ENCODE measurements around the gene LRP4. TPM values are rescaled to one million over a fixed set of nuclear protein-coding genes. Genes with fewer than 3 reads are reported as not detected.

The LRP4 gene
- total RNA-seq, 5 donors from 2014 or later (not counting 1 experiment from before 2014, with no cell fraction given), result 0.06 to 0.26 (median 0.13) TPM; not detected in 2

GRCh38 chr11:46856605-46857343, 61.6 kb downstream of the LRP4 start:
- no peak overlapping the region for H3K27ac ChIP-seq (ENCODE audit: low read length)
- H3K27me3 Mint-ChIP-seq, result peaks cover 4 to 5% of the 10 kb centered on the region in 2 donors
- 83% methylated on average over 1 of the region's 5 CpGs for WGBS (ENCODE audit: insufficient coverage)
- no peak overlapping the region for H3K4me3 ChIP-seq (ENCODE audit: control insufficient read depth in 1 of 2, extremely low read depth in 1 of 2, low read length in 1 of 2)
- H3K27ac Mint-ChIP-seq, result no peak overlapping the region
- no peaks in the 10 kb centered on the region for H3K9me3 ChIP-seq
- no peaks in the 10 kb centered on the region for H3K36me3 Mint-ChIP-seq
- no peaks in the 10 kb centered on the region for H3K9me3 Mint-ChIP-seq
- ATAC-seq (replicated peaks in 1 of 4) (no peak), DNase-seq (no peak)
- H3K4me1 Mint-ChIP-seq, result no peaks in the 10 kb centered on the region
- no peaks in the 10 kb centered on the region for H3K4me1 ChIP-seq (ENCODE audit: control insufficient read depth in 1 of 2, extremely low read depth in 1 of 2, insufficient read depth in 2 of 2, low read length in 2 of 2)
- CTCF ChIA-PET, result no interaction called here
- H3K4me3 Mint-ChIP-seq, result no peak overlapping the region
- no peaks in the 10 kb centered on the region for H3K27me3 ChIP-seq (replicated peaks in 1 of 2; ENCODE audit: control insufficient read depth in 2 of 2, extremely low read depth in 1 of 2, insufficient read depth in 2 of 2, low read length in 1 of 2)
- no peaks in the 10 kb centered on the region for H3K36me3 ChIP-seq (ENCODE audit: control insufficient read depth in 2 of 2, extremely low read depth in 1 of 2, insufficient read depth in 1 of 2, low read length in 1 of 2)
- POLR2A ChIA-PET, result no interaction called here

DNA sequence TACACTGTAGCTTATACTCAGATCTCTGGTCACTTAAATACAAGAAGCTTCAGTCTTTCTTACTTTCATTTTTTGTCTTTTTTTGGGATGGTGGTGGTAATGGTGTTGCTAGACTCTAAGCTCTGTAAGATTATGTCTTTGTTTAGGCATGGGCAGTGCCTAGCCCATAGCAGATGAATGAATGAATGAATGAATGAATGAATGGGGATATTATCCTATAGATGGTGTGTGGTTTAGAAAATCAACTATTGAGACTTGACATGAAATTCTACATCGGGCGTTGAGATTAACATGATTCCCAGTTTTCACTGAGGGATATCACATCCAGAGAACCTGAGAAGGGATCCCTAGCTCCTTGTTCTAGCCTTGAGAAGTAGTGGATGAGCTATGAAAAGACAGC, 62.5 kb downstream of the LRP4 start:
- Histone ChIP-seq H3K36me3 (ENCODE audit: control insufficient read depth in 2 of 2, extremely low read depth in 1 of 2, insufficient read depth in 1 of 2, low read length in 1 of 2) (no peaks in the 10 kb centered on the region), H3K4me3 (ENCODE audit: control insufficient read depth in 1 of 2, extremely low read depth in 1 of 2, low read length in 1 of 2) (no peak overlapping the region), H3K27ac (ENCODE audit: low read length) (no peak overlapping the region), H3K27me3 (replicated peaks in 1 of 2; ENCODE audit: control insufficient read depth in 2 of 2, extremely low read depth in 1 of 2, insufficient read depth in 2 of 2, low read length in 1 of 2) (no peaks in the 10 kb centered on the region), H3K9me3 (no peaks in the 10 kb centered on the region), H3K4me1 (ENCODE audit: control insufficient read depth in 1 of 2, extremely low read depth in 1 of 2, insufficient read depth in 2 of 2, low read length in 2 of 2) (no peaks in the 10 kb centered on the region)
- ATAC-seq (replicated peaks in 1 of 4) (no peak), DNase-seq (no peak)
- Mint-ChIP-seq H3K9me3 (no peaks in the 10 kb centered on the region), H3K27me3 (peaks cover 4 to 5% of the 10 kb centered on the region in 2 donors), H3K4me3 (no peak overlapping the region), H3K27ac (no peak overlapping the region), H3K4me1 (no peaks in the 10 kb centered on the region), H3K36me3 (no peaks in the 10 kb centered on the region)
- no CpG with 5 or more reads among the region's 2 CpGs for WGBS (ENCODE audit: insufficient coverage)
- ChIA-PET CTCF (no interaction called here), POLR2A (no interaction called here)

- Histone ChIP-seq H3K27ac (ENCODE audit: low read length) (no peak overlapping the region), H3K9me3 (no peaks in the 10 kb centered on the region), H3K4me1 (ENCODE audit: control insufficient read depth in 1 of 2, extremely low read depth in 1 of 2, insufficient read depth in 2 of 2, low read length in 2 of 2) (no peaks in the 10 kb centered on the region), H3K36me3 (ENCODE audit: control insufficient read depth in 2 of 2, extremely low read depth in 1 of 2, insufficient read depth in 1 of 2, low read length in 1 of 2) (no peaks in the 10 kb centered on the region), H3K4me3 (ENCODE audit: control insufficient read depth in 1 of 2, extremely low read depth in 1 of 2, low read length in 1 of 2) (no peak overlapping the region), H3K27me3 (replicated peaks in 1 of 2; ENCODE audit: control insufficient read depth in 2 of 2, extremely low read depth in 1 of 2, insufficient read depth in 2 of 2, low read length in 1 of 2) (no peaks in the 10 kb centered on the region)
- WGBS (ENCODE audit: insufficient coverage), result no CpG with 5 or more reads among the region's 3 CpGs
- POLR2A ChIA-PET, result no interaction called here
- no peak for ATAC-seq (replicated peaks in 1 of 4)
- Mint-ChIP-seq H3K4me3 (no peak overlapping the region), H3K4me1 (no peaks in the 10 kb centered on the region), H3K27ac (no peak overlapping the region), H3K36me3 (no peaks in the 10 kb centered on the region), H3K27me3 (peaks cover 0 to 3% of the 10 kb centered on the region in 2 donors), H3K9me3 (no peaks in the 10 kb centered on the region)
- CTCF ChIA-PET, result no interaction called here
- DNase-seq, result no peak
These were observed 63.2 kb downstream of the LRP4 start for GRCh38 chr11:46855167-46855566.

- Histone ChIP-seq H3K27me3 (replicated peaks in 1 of 2; ENCODE audit: control insufficient read depth in 2 of 2, extremely low read depth in 1 of 2, insufficient read depth in 2 of 2, low read length in 1 of 2) (no peaks in the 10 kb centered on the region), H3K9me3 (no peaks in the 10 kb centered on the region), H3K4me3 (ENCODE audit: control insufficient read depth in 1 of 2, extremely low read depth in 1 of 2, low read length in 1 of 2) (no peak overlapping the region), H3K36me3 (ENCODE audit: control insufficient read depth in 2 of 2, extremely low read depth in 1 of 2, insufficient read depth in 1 of 2, low read length in 1 of 2) (no peaks in the 10 kb centered on the region), H3K4me1 (ENCODE audit: control insufficient read depth in 1 of 2, extremely low read depth in 1 of 2, insufficient read depth in 2 of 2, low read length in 2 of 2) (peaks cover 4 to 5% of the 10 kb centered on the region in 2 experiments), H3K27ac (ENCODE audit: low read length) (no peak overlapping the region)
- ChIA-PET POLR2A (interaction anchor here in 1 of 2 donors (0.6 kb wide), 1 partner anchor 665 kb away, joined by 5 read pairs; no protein-coding TSS in a partner anchor), CTCF (no interaction called here)
- H3K27ac Mint-ChIP-seq, result no peak overlapping the region
- no peaks in the 10 kb centered on the region for H3K9me3 Mint-ChIP-seq
- peaks cover 5 to 9% (median 6%) of the 10 kb centered on the region in 3 donors for H3K4me1 Mint-ChIP-seq
- DNase-seq (no peak), ATAC-seq (replicated peaks in 1 of 4) (no peak)
- 100% methylated on average over 5 of the region's 10 CpGs for WGBS (ENCODE audit: insufficient coverage)
- H3K4me3 Mint-ChIP-seq, result no peak overlapping the region
- H3K36me3 Mint-ChIP-seq, result no peaks in the 10 kb centered on the region
- no peaks in the 10 kb centered on the region for H3K27me3 Mint-ChIP-seq
These were observed 67.4 kb downstream of the LRP4 start for GRCh38 chr11:46850829-46851380.

- ATAC-seq (replicated peaks in 1 of 4) (no peak), DNase-seq (no peak)
- WGBS (ENCODE audit: insufficient coverage), result 75% methylated on average over 1 of the region's 1 CpG
- peaks cover 9 to 14% of the 10 kb centered on the region in 2 experiments for H3K4me1 ChIP-seq (ENCODE audit: control insufficient read depth in 1 of 2, extremely low read depth in 1 of 2, insufficient read depth in 2 of 2, low read length in 2 of 2)
- ChIA-PET CTCF (interaction anchor here in 1 of 2 donors (0.7 kb wide), 1 partner anchor 12 kb away, joined by 3 read pairs; no protein-coding TSS in a partner anchor), POLR2A (no interaction called here)
- peaks cover 15 to 19% (median 16%) of the 10 kb centered on the region in 3 donors for H3K4me1 Mint-ChIP-seq
- no peak overlapping the region for H3K27ac Mint-ChIP-seq
- no peaks in the 10 kb centered on the region for H3K36me3 ChIP-seq (ENCODE audit: control insufficient read depth in 2 of 2, extremely low read depth in 1 of 2, insufficient read depth in 1 of 2, low read length in 1 of 2)
- no peaks in the 10 kb centered on the region for H3K9me3 ChIP-seq
- no peak overlapping the region for H3K4me3 ChIP-seq (ENCODE audit: control insufficient read depth in 1 of 2, extremely low read depth in 1 of 2, low read length in 1 of 2)
- no peaks in the 10 kb centered on the region for H3K27me3 Mint-ChIP-seq
- H3K27me3 ChIP-seq (replicated peaks in 1 of 2; ENCODE audit: control insufficient read depth in 2 of 2, extremely low read depth in 1 of 2, insufficient read depth in 2 of 2, low read length in 1 of 2), result no peaks in the 10 kb centered on the region
- H3K36me3 Mint-ChIP-seq, result no peaks in the 10 kb centered on the region
- no peak overlapping the region for H3K27ac ChIP-seq (ENCODE audit: low read length)
- H3K9me3 Mint-ChIP-seq, result no peaks in the 10 kb centered on the region
- no peak overlapping the region for H3K4me3 Mint-ChIP-seq
These were observed 68.7 kb downstream of the LRP4 start for GRCh38 chr11:46849631-46850030.

DNA sequence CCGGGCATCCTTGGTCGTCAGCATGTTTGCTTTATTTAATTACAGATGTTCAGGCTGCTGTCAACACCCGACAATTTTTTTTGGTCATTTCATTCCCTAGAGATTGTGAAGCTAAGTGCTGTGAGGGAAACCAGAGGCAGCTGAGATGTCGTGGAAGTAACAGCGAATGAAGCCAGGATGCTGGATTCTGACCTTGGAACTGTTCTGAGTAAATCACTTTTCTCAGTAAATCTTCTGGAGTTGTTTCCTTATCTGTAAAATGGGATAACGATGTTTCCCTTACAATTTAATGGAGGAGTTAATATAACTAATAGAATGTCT, 71.9 kb downstream of the LRP4 start:
- H3K9me3 ChIP-seq, result no peaks in the 10 kb centered on the region
- peak overlapping the region in 1 of 2 donors; percentile 90 for H3K27ac Mint-ChIP-seq
- no peaks in the 10 kb centered on the region for H3K36me3 ChIP-seq (ENCODE audit: control insufficient read depth in 2 of 2, extremely low read depth in 1 of 2, insufficient read depth in 1 of 2, low read length in 1 of 2)
- H3K4me3 ChIP-seq (ENCODE audit: control insufficient read depth in 1 of 2, extremely low read depth in 1 of 2, low read length in 1 of 2), result peak overlapping the region; percentile 77 to 87
- H3K36me3 Mint-ChIP-seq, result no peaks in the 10 kb centered on the region
- peaks cover 34 to 44% (median 42%) of the 10 kb centered on the region in 3 donors for H3K4me1 Mint-ChIP-seq
- ATAC-seq (replicated peaks in 1 of 4) (no peak), DNase-seq (no peak)
- no peak overlapping the region for H3K27ac ChIP-seq (ENCODE audit: low read length)
- 7% methylated on average over 3 of the region's 6 CpGs for WGBS (ENCODE audit: insufficient coverage)
- H3K4me3 Mint-ChIP-seq, result peak overlapping the region; percentile 92 to 98 (median 95)
- H3K9me3 Mint-ChIP-seq, result no peaks in the 10 kb centered on the region
- H3K27me3 Mint-ChIP-seq, result no peaks in the 10 kb centered on the region
- H3K4me1 ChIP-seq (ENCODE audit: control insufficient read depth in 1 of 2, extremely low read depth in 1 of 2, insufficient read depth in 2 of 2, low read length in 2 of 2), result peaks cover 13 to 17% of the 10 kb centered on the region in 2 experiments
- H3K27me3 ChIP-seq (replicated peaks in 1 of 2; ENCODE audit: control insufficient read depth in 2 of 2, extremely low read depth in 1 of 2, insufficient read depth in 2 of 2, low read length in 1 of 2), result no peaks in the 10 kb centered on the region
- ChIA-PET CTCF (interaction anchor here (0.9 to 1.1 kb wide), 2 partner anchors 20 kb away, joined by 3 read pairs; no protein-coding TSS in a partner anchor), POLR2A (interaction anchor here in 1 of 2 donors (1.0 kb wide), 1 partner anchor 20 kb away, joined by 3 read pairs; no protein-coding TSS in a partner anchor)
